Common myeloid progenitor, CD34-positive (primary cell): ENCODE measurements around the gene EFNA5.
A peak's percentile ranks its signal among the peaks of the same experiment; 100 is the strongest.

Experiments
- CTCF ChIA-PET: fragments of 350-600 bp; sonication (Branson Sonifier 250); formaldehyde crosslinking; loops from one replicate; lab custom pipeline; 2021; ENCODE audit warnings: antibody characterized with exemption; lab: Charles Lee
- POLR2A ChIA-PET: fragments of 350-600 bp; sonication (Branson Sonifier 250); formaldehyde crosslinking; loops from one replicate; lab custom pipeline; 2021; ENCODE audit warnings: antibody characterized with exemption; lab: Charles Lee
- DNase-seq, 3 donors: peaks; one replicate each; pipeline versions ENCODE4 v3.0.0 to v3.0.0-alpha.2; 2013
- H3K27ac ChIP-seq, 2 experiments: 1 replicate in 1 of 2; 2 replicates in 1 of 2; pipeline ENCODE4 v1.7.0; 2013; ENCODE audit warnings: inconsistent platforms in 2 of 2, low read length in 2 of 2, mild to moderate bottlenecking in 2 of 2, low read depth in 1 of 2, moderate library complexity in 1 of 2; ENCODE audit not compliant: severe bottlenecking in 2 of 2, insufficient read depth in 1 of 2, poor library complexity in 1 of 2
- H3K27me3 ChIP-seq, 5 experiments: replicated peaks in 2 of 5; 1 replicate in 3 of 5; 2 replicates in 2 of 5; pipeline versions ENCODE4 v1.6.1 to v1.7.0; 2013; ENCODE audit warnings: low read length in 4 of 5, mild to moderate bottlenecking in 2 of 5, moderate library complexity in 2 of 5, inconsistent platforms in 1 of 5; ENCODE audit not compliant: insufficient read depth in 5 of 5, control insufficient read depth in 4 of 5
- H3K36me3 ChIP-seq, 4 experiments: 1 replicate in 2 of 4; 2 replicates in 2 of 4; pipeline versions ENCODE4 v1.6.1 to v1.7.0; 2013; ENCODE audit warnings: low read length in 3 of 4, control low read depth in 1 of 4, mild to moderate bottlenecking in 1 of 4; ENCODE audit not compliant: control insufficient read depth in 4 of 4, insufficient read depth in 4 of 4
- H3K4me1 ChIP-seq, 4 experiments: 1 replicate in 3 of 4; 2 replicates in 1 of 4; pipeline versions ENCODE4 v1.6.1 to v1.7.1; 2013; ENCODE audit warnings: low read length in 3 of 4, mild to moderate bottlenecking in 3 of 4, control low read depth in 1 of 4, inconsistent platforms in 1 of 4, moderate library complexity in 1 of 4; ENCODE audit not compliant: control insufficient read depth in 4 of 4, insufficient read depth in 4 of 4; ENCODE audit errors: control extremely low read depth in 1 of 4
- H3K4me3 ChIP-seq, 7 experiments: 1 replicate in 4 of 7; 2 replicates in 3 of 7; pipeline versions ENCODE4 v1.5.1 to v1.7.0; 2013; ENCODE audit warnings: mild to moderate bottlenecking in 7 of 7, low read length in 6 of 7, moderate library complexity in 6 of 7, inconsistent platforms in 2 of 7, low read depth in 2 of 7, control low read depth in 1 of 7; ENCODE audit not compliant: insufficient read depth in 4 of 7, control insufficient read depth in 1 of 7; ENCODE audit errors: extremely low read depth in 1 of 7
- H3K9me3 ChIP-seq, 5 experiments: 1 replicate in 4 of 5; 2 replicates in 1 of 5; pipeline versions ENCODE4 v1.6.1 to v1.7.1; 2013; ENCODE audit warnings: low read length in 4 of 5, mild to moderate bottlenecking in 2 of 5, inconsistent platforms in 1 of 5, low read depth in 1 of 5, moderate library complexity in 1 of 5; ENCODE audit not compliant: control insufficient read depth in 4 of 5, insufficient read depth in 2 of 5; ENCODE audit errors: control extremely low read depth in 1 of 5
- WGBS: methylation state at CpG from one replicate; pipeline ENCODE4 v1.1.5; 2013; ENCODE audit not compliant: insufficient coverage; 5-methylcytosine and 5-hydroxymethylcytosine counted together

Gene EFNA5

DNA sequence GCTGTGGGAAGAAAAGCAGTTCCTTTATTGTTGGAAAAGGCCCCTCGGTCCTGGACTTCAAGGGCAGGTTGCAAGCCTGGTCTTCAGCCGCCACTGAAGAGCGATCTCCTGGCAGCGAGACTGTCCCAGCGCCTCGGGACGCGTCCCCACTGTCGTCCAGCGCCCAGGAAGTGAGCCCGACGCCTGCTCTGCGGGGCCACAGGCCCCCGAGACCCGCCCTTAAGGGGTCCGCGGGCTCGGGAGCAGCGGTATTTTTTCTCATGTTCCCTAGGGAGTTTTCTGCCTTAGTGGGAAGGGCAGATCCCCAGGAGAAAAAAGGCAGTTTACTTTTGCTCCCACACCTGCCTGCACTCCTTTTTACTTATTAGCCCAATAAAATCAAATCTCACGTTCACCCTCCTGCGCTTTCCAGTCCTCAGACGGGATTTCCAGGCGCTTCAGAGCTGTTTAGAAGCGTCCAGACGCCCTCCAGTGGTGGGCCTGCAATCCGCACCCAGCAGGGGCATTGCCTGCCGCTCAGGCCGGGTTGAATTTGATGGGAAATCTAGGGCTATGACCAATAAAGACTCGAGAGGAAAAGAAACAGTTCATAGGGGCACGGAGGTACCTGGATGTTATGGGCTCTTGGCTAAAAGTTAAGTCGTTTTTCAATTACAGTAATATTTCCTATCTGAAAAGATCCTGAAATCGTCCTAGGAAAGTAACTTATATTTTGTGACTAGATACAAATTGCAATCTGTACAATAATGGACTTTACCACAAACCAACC lies 2.8 kb upstream of the EFNA5 start:
- Histone ChIP-seq H3K9me3 (no peaks in the 10 kb centered on the region), H3K27me3 (peaks cover 13 to 81% (median 29%) of the 10 kb centered on the region in 5 experiments), H3K4me1 (peaks cover 2 to 48% (median 45%) of the 10 kb centered on the region in 4 experiments), H3K27ac (no peak overlapping the region), H3K36me3 (no peaks in the 10 kb centered on the region), H3K4me3 (peak overlapping the region in 6 of 7 experiments; percentile 5 to 66 (median 48))
- ChIA-PET CTCF (interaction anchor here (0.7 to 2.0 kb wide), 3 partner anchors 10 to 1405 kb away, joined by 3 to 6 read pairs (median 3); no protein-coding TSS in a partner anchor), POLR2A (no interaction called here)
- 0% methylated on average over 26 of the region's 32 CpGs for WGBS
- peak; percentile 81 to 88 (median 85) for DNase-seq

DNA sequence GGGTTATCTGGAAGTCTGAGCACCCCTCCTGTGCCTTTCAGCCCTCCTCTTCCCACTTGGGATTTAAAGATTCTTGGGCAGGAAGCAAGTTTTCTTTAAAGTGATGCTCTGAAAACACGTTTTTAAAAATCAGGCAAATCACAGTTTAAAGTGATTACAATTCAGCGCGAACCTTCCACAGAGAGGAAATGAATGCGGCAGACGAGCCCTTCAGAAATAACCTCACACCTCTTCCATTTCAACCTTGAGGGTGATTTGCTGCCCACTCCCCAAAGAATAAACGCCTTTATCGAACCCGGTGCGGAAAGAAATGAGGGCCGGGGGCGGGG lies 2.3 kb upstream of the EFNA5 start:
- POLR2A ChIA-PET: no interaction called here
- 0% methylated on average over 3 of the region's 11 CpGs for WGBS

DNA sequence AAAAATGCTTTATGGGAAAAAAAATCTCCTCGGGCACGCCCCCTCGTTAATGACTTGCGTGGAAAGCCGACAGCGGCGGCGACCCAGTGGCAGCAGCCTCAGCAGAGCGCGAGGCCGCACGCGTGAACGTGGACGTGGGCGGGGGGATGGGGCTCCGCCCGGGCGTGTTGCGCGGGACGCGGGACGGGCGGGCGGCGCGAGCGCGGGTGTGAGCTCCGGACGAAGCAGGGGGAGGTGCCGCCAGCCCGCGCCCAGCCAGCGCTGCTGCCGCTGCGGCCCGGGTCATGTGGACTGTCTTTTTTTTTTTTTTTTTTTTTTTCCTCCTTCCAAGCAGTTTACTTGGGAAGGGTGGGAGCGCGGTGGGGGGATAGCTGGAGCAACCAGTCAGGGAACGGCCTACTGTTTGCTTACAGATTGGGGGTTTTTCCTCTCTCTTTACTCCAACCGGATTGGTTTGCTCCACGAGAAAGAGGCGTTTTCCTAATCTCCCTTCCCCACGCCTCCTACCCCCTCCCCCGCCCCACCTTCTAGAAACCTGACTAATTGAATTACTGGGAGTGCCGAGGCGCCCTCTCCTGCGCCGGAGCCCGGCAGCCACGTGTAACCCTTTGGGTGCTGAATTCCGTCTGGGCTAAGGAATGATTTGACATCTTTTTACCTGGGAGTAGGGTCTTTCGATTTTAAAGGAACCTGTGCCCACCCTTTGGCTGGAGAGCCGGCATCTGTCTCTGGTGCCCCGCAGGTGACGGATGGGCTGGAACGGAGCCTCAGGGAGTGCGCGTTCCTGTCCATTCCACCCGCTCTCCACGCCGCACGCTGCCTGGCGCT lies 1.7 kb upstream of the EFNA5 start:
- peaks cover 22 to 88% (median 34%) of the 10 kb centered on the region in 5 experiments for H3K27me3 ChIP-seq
- peak overlapping the region in 6 of 7 experiments; percentile 48 to 76 (median 61) for H3K4me3 ChIP-seq
- WGBS: under 1% methylated on average over 39 of the region's 66 CpGs
- DNase-seq: peak in 1 of 3 donors; percentile 47
- POLR2A ChIA-PET: no interaction called here
- H3K27ac ChIP-seq: no peak overlapping the region
- CTCF ChIA-PET: no interaction called here
- H3K36me3 ChIP-seq: no peaks in the 10 kb centered on the region
- peaks cover 2 to 48% (median 45%) of the 10 kb centered on the region in 4 experiments for H3K4me1 ChIP-seq
- no peaks in the 10 kb centered on the region for H3K9me3 ChIP-seq

More for the DNA sequence above, 2.3 kb upstream of the EFNA5 start:
- Histone ChIP-seq H3K27me3 (peaks cover 19 to 86% (median 34%) of the 10 kb centered on the region in 5 experiments), H3K36me3 (no peaks in the 10 kb centered on the region), H3K4me3 (peak overlapping the region in 5 of 7 experiments; percentile 28 to 66 (median 49)), H3K27ac (no peak overlapping the region), H3K4me1 (peaks cover 2 to 48% (median 45%) of the 10 kb centered on the region in 4 experiments), H3K9me3 (no peaks in the 10 kb centered on the region)
- CTCF ChIA-PET: interaction anchor here (0.8 kb wide), 1 partner anchor 9 kb away, joined by 3 read pairs; no protein-coding TSS in a partner anchor
- no peak for DNase-seq

DNA sequence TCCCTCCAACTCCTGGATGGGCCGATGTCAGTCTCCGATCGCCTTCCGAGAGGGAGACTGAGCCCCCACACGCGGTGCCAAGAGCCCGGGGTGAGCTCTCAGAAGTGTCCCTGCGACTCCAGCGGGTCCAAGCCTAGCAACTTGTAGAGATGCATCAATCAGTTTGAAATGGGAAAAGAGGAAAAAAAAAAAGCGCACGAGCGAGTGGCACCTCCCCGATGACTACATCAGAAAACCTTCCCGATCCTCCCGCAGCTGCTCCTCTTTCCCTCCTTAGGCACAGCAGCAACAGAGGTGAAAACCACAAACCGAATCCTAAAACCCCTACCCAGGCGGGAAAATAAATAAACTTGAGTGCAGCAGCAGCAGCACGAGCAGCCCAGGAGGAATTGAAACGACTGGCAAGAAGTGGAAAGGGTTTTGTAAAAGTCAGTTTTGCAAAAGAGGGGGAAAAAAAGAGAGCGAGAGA lies 1.0 kb upstream of the EFNA5 start:
- Histone ChIP-seq H3K27me3 (peaks cover 26 to 92% (median 34%) of the 10 kb centered on the region in 5 experiments), H3K4me1 (peaks cover 2 to 48% (median 45%) of the 10 kb centered on the region in 4 experiments), H3K27ac (no peak overlapping the region), H3K4me3 (peak overlapping the region in 6 of 7 experiments; percentile 48 to 76 (median 61)), H3K36me3 (no peaks in the 10 kb centered on the region), H3K9me3 (no peaks in the 10 kb centered on the region)
- DNase-seq: peak in 1 of 3 donors; percentile 46
- WGBS: 0% methylated on average over 12 of the region's 20 CpGs
- ChIA-PET CTCF (no interaction called here), POLR2A (no interaction called here)

DNA sequence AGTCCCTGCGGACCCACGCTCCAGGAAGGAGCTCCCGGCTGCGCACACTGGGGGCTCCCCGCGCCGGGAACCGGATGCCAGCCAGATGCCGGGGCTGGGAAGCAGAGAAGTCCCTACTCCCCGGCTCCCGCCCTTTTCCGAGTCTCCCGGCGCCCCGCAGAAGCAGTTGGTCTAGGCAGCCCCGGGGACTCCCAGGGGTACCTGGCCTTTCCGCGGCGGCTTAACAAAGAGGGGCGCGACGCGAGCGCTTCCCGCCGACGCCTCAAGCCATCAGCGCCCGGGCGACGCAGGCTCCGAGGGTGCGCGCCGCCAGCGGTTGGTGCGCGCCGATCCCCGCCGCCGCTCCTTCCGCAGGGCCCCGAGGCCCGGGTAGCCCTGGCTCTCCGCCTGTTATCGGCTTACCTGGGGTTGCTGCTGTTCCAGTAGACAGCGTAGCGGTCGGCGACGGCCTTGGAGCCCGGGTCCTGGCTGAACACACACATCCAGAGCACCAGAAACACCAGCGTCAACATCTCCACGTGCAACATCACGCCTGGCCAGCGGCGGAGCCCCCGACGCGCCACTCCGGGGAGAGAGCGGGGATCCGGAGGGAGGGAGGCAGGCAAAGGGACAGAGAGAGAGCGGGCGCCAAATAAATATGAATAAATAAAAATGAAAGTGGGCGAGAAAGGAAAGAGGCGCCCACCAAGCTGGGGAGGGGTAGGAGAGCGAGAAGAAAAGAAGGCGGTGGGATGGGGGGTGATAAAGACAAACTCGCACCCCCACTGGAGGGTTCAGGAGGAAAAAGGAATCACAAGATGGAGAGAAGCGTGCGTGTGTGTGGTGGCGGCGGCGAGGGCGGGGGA lies 428 bp downstream of the EFNA5 start:
- Histone ChIP-seq H3K27ac (no peak overlapping the region), H3K4me1 (peaks cover 2 to 48% (median 45%) of the 10 kb centered on the region in 4 experiments), H3K36me3 (no peaks in the 10 kb centered on the region), H3K9me3 (no peaks in the 10 kb centered on the region), H3K27me3 (peaks cover 27 to 94% (median 34%) of the 10 kb centered on the region in 5 experiments), H3K4me3 (peak overlapping the region; percentile 15 to 76 (median 56))
- CTCF ChIA-PET: no interaction called here
- POLR2A ChIA-PET: no interaction called here
- DNase-seq: peak in 2 of 3 donors; percentile 40 to 55
- WGBS: 2% methylated on average over 70 of the region's 77 CpGs

DNA sequence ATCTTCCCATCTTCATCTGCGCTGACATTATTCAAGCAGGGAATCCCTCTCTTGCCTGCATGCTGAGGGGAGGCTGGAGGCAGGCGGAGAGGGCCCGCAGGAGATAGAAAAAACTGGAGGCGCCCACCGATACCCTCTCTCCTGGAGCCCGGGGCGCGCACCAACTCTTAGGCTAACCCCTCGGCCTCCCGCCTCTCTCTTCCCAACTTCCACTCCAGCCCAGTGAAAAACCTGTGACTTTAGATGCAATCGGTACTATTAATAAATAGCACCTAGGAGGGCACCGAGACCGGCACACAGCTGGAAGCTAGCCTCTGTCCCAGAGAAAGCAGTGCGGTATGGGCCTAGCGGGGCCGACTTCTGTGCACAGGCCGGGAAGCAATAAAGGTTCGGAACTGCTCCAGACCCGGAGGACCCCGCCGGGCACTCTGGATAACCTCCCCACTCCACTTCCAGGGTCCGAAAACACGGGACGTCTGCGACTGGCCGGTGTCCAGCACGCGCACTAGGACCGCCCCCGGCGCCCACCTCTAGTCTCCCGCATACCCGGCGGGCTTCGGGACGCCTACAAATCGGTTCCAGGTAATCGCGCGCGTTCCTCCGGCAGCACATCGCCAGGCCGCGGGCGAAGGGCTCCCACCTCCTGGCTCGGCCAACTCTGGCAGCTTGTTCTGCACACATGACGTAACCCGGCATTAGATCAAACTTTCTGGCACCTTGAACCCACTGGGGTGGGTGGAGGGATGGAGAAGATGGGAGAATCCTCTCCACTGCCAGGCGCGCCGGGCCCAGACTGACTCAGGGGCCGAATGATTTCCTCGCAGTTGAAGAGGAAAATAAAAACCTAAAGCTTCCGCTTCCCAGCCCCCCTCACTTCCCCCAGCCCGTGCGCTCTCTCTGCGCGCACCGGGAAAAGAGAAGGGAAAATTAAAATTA lies 1.4 kb downstream of the EFNA5 start:
- Histone ChIP-seq H3K36me3 (no peaks in the 10 kb centered on the region), H3K4me3 (peak overlapping the region in 6 of 7 experiments; percentile 14 to 76 (median 55)), H3K9me3 (no peaks in the 10 kb centered on the region), H3K4me1 (peaks cover 2 to 48% (median 45%) of the 10 kb centered on the region in 4 experiments), H3K27ac (no peak overlapping the region), H3K27me3 (peaks cover 25 to 91% (median 37%) of the 10 kb centered on the region in 5 experiments)
- ChIA-PET CTCF (no interaction called here), POLR2A (no interaction called here)
- peak in 2 of 3 donors; percentile 32 to 47 for DNase-seq
- WGBS: 4% methylated on average over 33 of the region's 60 CpGs
